ENCODE measurements around the gene POLR3C. TPM values are rescaled to one million over a fixed set of nuclear protein-coding genes. Genes with fewer than 3 reads are reported as not detected.

POLR3C gene
- total RNA-seq, 3 donors from 2014 or later (not counting 1 experiment from before 2014, with no cell fraction given) = 26.4 to 37.2 (median 27.5) TPM

DNA sequence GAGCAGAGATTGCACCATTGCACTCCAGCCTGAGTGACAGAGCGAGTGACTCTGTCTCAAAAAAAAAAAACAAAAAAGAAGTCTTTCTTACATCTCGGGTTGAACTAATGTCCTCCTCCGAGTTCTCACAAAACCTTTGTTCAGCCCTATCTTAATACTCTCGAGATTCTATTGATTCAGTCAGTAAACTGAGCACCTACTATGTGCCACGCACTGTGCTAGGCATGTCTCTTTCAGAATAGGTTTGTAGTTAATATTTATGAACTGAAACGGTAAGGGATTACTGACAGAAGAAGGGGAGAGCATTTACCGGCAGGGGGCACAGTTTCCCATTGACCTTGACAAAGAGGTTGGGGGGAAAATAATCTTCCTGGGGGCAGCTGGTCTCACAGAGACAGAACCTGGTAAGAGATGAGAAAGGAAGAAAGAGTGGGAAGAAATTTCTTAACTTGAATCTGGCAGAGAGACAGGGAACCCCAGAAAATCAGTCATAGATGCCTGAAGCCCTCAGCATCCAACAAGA is 31.5 kb downstream of the POLR3C start:
- whole genome bisulfite sequencing (ENCODE audit: insufficient coverage) = 92% methylated on average over 7 of the region's 7 CpGs
- Histone ChIP-seq H3K9me3 (ENCODE audit: control insufficient read depth, insufficient read depth, low read length) (no peaks in the 10 kb centered on the region), H3K27ac (ENCODE audit: low read length) (no peak overlapping the region), H3K4me3 (ENCODE audit: low read length) (no peak overlapping the region), H3K36me3 (ENCODE audit: control insufficient read depth, insufficient read depth, low read length) (peaks cover 37% of the 10 kb centered on the region), H3K27me3 (ENCODE audit: control insufficient read depth, insufficient read depth, low read length) (no peaks in the 10 kb centered on the region), H3K4me1 (ENCODE audit: control insufficient read depth, insufficient read depth, low read length) (peaks cover 18% of the 10 kb centered on the region)
- intact Hi-C loops (cut with micrococcal nuclease) = loop anchor here (5.0 kb wide), 1 partner anchor 182 kb away; no protein-coding TSS in a partner anchor
- H3K4me3 Mint-ChIP-seq = no peak overlapping the region
- no peaks in the 10 kb centered on the region for H3K9me3 Mint-ChIP-seq
- ATAC-seq = no peak
- TF ChIP-seq, protein P1, sequence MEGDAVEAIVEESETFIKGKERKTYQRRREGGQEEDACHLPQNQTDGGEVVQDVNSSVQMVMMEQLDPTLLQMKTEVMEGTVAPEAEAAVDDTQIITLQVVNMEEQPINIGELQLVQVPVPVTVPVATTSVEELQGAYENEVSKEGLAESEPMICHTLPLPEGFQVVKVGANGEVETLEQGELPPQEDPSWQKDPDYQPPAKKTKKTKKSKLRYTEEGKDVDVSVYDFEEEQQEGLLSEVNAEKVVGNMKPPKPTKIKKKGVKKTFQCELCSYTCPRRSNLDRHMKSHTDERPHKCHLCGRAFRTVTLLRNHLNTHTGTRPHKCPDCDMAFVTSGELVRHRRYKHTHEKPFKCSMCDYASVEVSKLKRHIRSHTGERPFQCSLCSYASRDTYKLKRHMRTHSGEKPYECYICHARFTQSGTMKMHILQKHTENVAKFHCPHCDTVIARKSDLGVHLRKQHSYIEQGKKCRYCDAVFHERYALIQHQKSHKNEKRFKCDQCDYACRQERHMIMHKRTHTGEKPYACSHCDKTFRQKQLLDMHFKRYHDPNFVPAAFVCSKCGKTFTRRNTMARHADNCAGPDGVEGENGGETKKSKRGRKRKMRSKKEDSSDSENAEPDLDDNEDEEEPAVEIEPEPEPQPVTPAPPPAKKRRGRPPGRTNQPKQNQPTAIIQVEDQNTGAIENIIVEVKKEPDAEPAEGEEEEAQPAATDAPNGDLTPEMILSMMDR (IDR thresholded peaks at IDR 0.05) = no peak
- H3K36me3 Mint-ChIP-seq = peaks cover 8% of the 10 kb centered on the region
- no peak for DNase-seq
- H3K27me3 Mint-ChIP-seq (ENCODE audit: low read depth in 2 of 2) = no peaks in the 10 kb centered on the region
- H3K4me1 Mint-ChIP-seq = peaks cover 11 to 36% of the 10 kb centered on the region in 2 donors
- H3K27ac Mint-ChIP-seq = no peak overlapping the region

GRCh38 chr1:145857170-145857569 is 33.2 kb downstream of the POLR3C start:
- intact Hi-C loops (cut with micrococcal nuclease) = loop anchor here (5.0 kb wide), 1 partner anchor 180 kb away; no protein-coding TSS in a partner anchor
- Mint-ChIP-seq H3K4me1 (peaks cover 11 to 36% of the 10 kb centered on the region in 2 donors), H3K4me3 (peak overlapping the region; percentile 94), H3K9me3 (no peaks in the 10 kb centered on the region), H3K36me3 (peaks cover 8% of the 10 kb centered on the region), H3K27ac (no peak overlapping the region), H3K27me3 (ENCODE audit: low read depth in 2 of 2) (no peaks in the 10 kb centered on the region)
- WGBS (ENCODE audit: insufficient coverage) = 88% methylated on average over 4 of the region's 4 CpGs
- Histone ChIP-seq H3K9me3 (ENCODE audit: control insufficient read depth, insufficient read depth, low read length) (no peaks in the 10 kb centered on the region), H3K27ac (ENCODE audit: low read length) (no peak overlapping the region), H3K4me3 (ENCODE audit: low read length) (no peak overlapping the region), H3K4me1 (ENCODE audit: control insufficient read depth, insufficient read depth, low read length) (peaks cover 18% of the 10 kb centered on the region), H3K27me3 (ENCODE audit: control insufficient read depth, insufficient read depth, low read length) (no peaks in the 10 kb centered on the region), H3K36me3 (ENCODE audit: control insufficient read depth, insufficient read depth, low read length) (peaks cover 28% of the 10 kb centered on the region)
- ATAC-seq (no peak), DNase-seq (no peak)
- TF ChIP-seq, protein P1 (IDR thresholded peaks at IDR 0.05) = no peak

DNA sequence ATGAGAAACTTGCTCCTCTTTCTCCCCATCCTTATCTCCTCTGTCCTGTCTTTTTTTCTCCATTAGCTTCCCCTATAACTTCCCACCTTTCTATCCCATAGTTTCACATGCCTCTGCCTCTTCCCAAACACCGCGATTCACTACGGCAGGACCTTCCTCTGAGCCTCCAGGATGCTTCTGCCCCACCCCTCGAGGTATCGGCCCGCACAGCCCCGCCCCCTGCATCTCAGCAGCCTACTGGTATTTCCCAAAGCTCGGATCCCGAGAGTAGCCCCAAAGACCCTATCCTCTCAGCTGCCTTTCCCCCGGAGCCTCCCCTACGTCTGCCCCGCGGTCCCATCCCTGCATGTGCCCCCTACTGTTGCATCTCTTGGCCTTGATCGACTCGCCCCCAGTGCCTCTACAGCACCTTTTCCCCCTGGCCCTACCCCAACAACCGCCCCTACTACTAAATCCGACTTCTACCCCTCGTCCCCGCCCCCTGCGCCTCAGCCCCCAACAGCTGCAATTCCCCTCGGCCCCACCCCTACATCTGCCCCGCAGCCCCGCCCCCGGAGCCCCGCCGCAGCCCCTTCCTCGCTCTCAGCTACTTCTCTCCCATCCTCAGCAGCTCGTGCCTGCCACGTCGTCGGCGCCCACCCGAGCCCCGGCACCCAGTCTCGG is 34.4 kb downstream of the POLR3C start:
- peaks cover 18% of the 10 kb centered on the region for H3K4me1 ChIP-seq (ENCODE audit: control insufficient read depth, insufficient read depth, low read length)
- H3K27ac ChIP-seq (ENCODE audit: low read length) = peak overlapping the region; percentile 74
- DNase-seq = peak; percentile 29 to 68
- ATAC-seq = peak; percentile 28 to 40 (median 35)
- no peaks in the 10 kb centered on the region for H3K9me3 ChIP-seq (ENCODE audit: control insufficient read depth, insufficient read depth, low read length)
- intact Hi-C loops (cut with micrococcal nuclease) = loop anchor here (2.0 to 5.0 kb wide), 2 partner anchors 60 to 179 kb away; partner anchors contain the start of gene PEX11B
- H3K27me3 ChIP-seq (ENCODE audit: control insufficient read depth, insufficient read depth, low read length) = no peaks in the 10 kb centered on the region
- Mint-ChIP-seq H3K4me1 (peaks cover 11 to 36% of the 10 kb centered on the region in 2 donors), H3K27ac (peak overlapping the region; percentile 79 to 96), H3K9me3 (no peaks in the 10 kb centered on the region), H3K36me3 (peaks cover 8% of the 10 kb centered on the region), H3K27me3 (ENCODE audit: low read depth in 2 of 2) (no peaks in the 10 kb centered on the region), H3K4me3 (peak overlapping the region; percentile 94)
- TF ChIP-seq, protein P1 (IDR thresholded peaks at IDR 0.05) = no peak
- peaks cover 26% of the 10 kb centered on the region for H3K36me3 ChIP-seq (ENCODE audit: control insufficient read depth, insufficient read depth, low read length)
- H3K4me3 ChIP-seq (ENCODE audit: low read length) = peak overlapping the region; percentile 94
- WGBS (ENCODE audit: insufficient coverage) = under 1% methylated on average over 30 of the region's 35 CpGs
